T-helper 9 cell (primary cell): ENCODE data around the gene ING4.
"Not testable (repeated sequence)": the region's sequence is repeated elsewhere in the genome, so short reads cannot be mapped to it uniquely, and the experiment has no call there.

Experiments
- DNase-seq: peaks from one replicate; pipeline ENCODE4 v3.0.0-alpha.2; 2020
- total RNA-seq, 2 donors: gene quantifications; one replicate each; lab custom pipeline; 2026; lab: John Stamatoyannopoulos, UW

Gene ING4
- 15.9 to 49.8 reads per million in 2 donors for total RNA-seq

DNA sequence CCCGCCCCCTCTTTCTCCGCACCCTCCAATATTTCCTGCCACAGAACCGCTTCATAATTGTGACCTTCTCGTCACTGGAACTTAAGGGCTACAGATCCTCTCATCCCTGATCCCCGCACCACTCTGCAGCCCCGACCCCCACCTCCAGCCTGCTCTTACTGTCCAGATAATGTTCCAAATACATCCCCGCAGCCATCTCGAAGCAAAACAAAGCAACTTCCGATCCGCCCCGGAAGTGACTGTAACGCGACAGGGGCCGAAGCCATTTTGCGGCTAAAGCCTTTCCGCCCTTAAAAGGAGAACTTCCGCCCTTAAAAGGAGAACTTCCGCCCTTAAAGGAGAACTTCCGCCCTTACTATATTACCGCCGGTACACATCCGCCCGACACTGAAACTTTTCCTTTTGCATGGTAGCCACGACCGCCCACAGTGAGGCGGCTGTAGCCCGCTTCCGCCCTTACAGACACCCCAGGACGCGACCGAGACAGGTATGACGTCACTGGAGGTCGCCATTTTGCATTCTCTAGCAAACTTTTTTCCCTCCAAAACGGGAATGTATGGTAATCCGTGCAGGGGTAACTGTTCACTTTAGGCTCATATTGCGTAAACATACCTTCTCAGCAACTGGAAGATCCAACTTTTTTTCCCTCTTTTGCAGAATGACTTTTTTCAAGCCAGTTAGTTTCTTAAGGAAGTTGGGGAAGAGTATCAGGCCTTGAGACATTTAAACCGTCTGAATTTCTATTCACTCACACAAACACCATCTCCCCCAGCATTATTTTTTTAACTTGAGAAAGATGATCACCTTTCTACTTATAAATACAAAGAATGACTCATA lies at the start of gene ING4:
ING4 (minus strand) TSS at position 214 of the 837 bp plus-strand sequence; CDS start at position 196, 18 bp downstream.
- DNase-seq, result peak; percentile 92

GRCh38 chr12:6708960-6709394 lies 46.1 kb upstream of the ING4 start:
- DNase-seq, result no peak

- DNase-seq, result not testable (repeated sequence)
Measured at GRCh38 chr12:6708351-6708750, 45.4 kb upstream of the ING4 start.

DNA sequence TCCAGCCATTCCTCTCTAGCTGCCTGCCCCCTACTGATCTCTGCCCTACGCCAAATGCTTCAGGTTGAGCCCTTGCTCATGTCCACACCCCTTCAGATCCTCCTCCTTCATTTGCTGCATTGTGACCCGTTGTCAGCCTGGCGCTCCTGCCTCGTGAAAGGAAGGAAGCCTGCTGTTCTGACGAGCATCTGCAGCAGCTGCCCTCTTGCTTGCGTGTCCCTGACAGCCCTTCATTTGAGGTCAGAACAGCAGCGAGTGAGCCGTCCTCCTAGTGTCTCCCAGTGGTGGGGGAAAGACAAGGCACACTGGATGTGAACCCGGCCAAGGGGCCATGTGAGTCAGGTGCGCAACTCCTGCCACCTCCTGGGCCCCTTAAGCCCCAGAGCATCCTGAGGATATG lies 40.7 kb upstream of the ING4 start:
- DNase-seq, result no peak

DNA sequence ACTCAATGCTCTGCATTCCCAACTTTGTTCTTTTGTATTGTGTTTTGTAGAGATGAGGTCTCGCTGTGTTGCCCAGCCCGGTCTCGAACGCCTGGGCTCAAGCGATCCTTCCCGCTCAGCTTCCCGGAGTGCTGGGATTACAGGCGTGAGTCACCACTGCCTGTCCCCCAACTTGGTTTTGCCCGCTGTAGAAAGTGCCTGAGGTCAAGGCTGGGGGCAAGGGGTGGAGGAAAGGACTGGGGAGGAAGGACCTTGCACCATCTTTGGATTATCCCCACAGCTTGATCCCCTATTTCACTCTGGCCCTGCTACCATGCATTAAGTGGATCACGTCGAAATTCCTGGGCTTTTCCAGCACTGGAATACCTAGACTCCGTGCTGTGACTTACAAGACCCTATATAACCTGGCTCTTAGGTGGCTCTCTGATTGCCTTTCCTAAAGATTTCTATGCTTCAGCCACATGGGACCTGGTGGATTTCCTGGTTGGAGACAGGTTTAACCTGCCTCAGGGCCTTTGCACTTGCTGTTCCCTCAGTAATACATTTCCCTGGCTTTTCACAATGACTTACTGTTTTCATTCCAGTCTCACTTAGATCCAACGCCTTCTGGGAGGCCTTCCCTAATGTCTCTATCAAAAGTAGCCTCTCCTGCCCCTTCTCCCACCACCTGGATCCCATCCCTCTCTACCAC lies 38.3 kb upstream of the ING4 start:
- no peak for DNase-seq

DNA sequence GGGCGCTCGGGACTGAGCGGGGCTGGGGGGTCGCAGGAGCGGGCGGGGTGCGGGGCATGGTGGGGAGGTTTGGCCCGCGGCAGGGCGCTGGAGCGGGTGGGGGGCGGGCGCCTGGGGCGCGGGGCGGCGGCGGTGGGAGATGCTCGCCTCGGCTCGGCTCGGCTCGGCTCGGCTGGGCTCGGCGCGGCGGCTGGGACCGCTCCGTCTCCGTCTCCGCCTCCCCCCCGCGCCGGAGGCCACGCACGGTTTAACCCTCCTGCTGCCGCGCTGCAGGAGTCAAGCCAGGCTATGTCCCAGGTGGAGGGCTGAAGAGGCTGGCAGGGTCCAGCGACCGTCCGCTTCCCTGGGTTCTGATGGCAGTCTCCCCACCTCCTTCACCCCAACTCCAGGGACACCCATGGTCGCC lies 37.7 kb upstream of the ING4 start, which contains the start of gene PIANP:
PIANP (minus strand) TSS at position 170 of the 406 bp plus-strand sequence. CDS start 2,754 bp downstream, outside the sequence.
- peak; percentile 50 for DNase-seq

- DNase-seq, result peak; percentile 10
Measured at GRCh38 chr12:6699989-6700645, 37.2 kb upstream of the ING4 start.

DNA sequence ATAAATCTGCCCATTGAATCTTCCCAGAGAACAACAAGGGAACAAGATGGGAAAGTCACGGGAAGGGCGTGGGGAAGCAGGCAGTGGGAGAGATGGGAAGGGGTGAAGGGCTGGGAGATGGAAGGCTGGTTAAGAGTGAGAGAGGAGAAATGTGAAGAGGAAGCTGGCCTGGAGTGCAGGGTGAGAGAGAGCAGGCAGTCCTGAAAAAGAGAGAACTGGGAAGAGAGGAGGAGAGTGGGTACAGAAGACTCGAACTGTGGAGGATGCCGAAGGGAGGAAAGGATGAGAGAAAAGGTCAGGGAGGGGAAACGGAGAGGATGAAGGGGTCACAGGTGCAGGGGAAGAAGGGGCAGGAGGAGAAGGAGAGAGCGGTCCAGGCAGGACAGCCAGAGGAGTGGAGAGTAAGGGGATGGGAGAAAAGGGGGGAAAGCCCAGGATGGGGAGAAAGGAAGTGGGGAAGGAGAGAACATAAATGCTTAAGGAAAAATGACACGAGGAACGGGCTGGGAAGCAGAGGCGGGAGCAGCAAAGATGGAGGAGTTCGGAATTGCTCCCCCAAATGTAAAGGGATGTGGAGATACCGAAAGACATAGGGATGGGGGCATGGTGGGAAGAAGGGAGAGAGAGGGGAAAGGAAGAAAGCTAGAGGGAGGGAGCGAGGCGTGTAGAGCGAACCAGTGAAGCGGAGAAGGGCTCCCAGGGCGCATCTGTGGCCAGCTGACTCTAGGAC lies 36.5 kb upstream of the ING4 start:
- no peak for DNase-seq

DNA sequence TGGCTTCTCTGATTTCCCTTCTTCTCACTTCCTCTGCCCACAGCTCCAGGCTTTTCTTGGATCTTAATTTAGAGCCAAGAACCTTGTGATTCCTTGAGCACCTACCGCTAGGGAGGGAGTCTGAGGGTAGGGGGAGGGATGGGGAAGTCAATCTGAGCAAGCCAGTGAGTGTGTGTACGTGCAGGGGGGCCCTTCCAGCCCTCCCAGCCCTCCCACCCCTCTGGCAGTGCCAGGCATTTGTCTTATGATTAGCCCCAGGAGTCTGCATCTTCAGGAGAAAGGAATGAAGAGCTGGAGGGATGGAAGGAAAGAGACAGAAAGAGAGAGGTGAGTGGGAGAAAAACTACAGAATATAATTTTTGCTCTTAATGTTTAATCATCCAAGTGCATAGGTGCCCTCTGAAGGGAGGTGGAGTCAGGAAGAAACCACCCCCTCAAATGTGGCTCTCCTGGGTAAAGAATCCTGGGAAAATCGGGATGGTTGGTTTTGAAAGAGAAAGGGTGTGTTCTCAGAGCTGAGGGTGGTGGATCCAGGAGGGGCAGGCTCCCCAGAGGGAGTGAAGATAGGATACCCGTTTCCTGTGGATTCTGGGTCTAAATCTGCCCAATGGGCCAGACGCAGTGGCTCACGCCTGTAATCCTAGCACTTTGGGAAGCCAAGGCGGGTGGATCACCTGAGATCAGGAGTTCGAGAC lies 35.6 kb upstream of the ING4 start:
- no peak for DNase-seq

DNA sequence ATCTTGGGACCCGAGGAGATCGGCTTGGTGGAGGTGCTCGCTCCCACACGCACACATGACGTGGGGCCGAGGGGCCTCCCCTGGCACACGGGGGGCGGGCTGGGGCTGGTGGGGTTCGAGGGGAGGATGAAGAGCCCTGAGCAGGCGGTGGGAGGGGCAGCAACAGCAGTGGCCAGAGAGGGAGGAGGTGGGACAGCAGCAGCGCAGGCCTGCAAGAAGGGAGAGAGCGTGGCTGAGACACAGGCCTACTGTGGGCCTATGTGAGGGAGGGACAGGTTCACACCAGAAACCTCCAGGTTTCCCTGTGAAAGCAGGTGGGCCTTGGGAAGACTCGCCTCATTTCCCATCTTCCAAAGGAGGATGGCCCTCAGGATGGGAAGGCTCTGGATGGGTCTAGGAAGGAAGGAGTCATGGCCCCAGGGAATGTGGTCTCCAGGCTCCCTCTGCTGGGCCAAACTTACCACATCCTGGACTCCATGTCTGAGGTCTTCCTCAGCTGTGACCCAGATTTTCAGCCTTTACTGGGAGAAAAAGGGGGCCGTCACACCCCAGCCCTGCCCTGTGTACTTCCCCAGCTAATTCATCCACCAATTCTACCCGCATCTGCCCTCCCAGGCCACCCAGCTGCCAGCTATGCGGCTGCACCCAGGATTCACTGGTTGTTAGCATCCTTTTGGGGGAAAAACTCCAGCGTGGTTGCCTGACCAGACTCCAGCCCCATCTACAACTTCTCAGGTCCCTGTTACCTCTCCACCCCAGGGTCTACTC lies 34.8 kb upstream of the ING4 start:
- no peak for DNase-seq

- DNase-seq, result no peak
Measured at GRCh38 chr12:6696690-6697583, 34.0 kb upstream of the ING4 start.

- no peak for DNase-seq
Measured at GRCh38 chr12:6695313-6696045, 32.6 kb upstream of the ING4 start.

- DNase-seq, result no peak
Measured at GRCh38 chr12:6694701-6695100, 31.8 kb upstream of the ING4 start.

DNA sequence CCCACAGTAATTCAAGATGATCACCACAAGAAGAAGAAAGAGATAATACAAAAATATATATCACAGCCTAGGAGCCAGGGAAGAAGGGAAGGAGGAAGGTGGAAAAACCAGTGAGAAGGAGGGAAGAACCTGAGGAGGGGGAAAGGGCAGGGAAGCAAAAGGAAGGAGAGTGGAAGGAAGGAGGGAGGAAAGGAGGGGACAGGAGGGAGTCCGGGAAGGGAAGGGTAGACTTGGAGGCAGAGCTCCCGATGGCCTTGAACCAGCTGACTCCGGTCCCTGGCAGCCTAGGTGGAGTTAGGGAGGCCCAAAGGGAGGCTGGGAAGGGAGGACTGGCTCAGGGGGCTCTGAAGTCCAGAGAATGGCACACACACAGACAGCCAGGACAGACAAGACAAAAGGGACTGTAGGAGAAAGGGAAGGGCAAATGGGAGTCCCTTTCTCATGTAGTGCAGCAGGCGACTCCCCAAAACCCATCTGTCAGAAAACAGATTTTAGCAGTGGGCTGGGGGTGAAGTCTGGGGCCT lies 31.0 kb upstream of the ING4 start:
- DNase-seq, result no peak

- no peak for DNase-seq
Measured at GRCh38 chr12:6692888-6693287, 30.0 kb upstream of the ING4 start.

GRCh38 chr12:6691473-6691872 lies 28.6 kb upstream of the ING4 start:
- no peak for DNase-seq

- peak; percentile 89 for DNase-seq
Measured at GRCh38 chr12:6688999-6689882, 26.3 kb upstream of the ING4 start, which contains the start of gene ZNF384. Gene ZNF384 (minus strand): TSS chr12:6689375. CDS start chr12:6679520, 9,855 bp downstream.

DNA sequence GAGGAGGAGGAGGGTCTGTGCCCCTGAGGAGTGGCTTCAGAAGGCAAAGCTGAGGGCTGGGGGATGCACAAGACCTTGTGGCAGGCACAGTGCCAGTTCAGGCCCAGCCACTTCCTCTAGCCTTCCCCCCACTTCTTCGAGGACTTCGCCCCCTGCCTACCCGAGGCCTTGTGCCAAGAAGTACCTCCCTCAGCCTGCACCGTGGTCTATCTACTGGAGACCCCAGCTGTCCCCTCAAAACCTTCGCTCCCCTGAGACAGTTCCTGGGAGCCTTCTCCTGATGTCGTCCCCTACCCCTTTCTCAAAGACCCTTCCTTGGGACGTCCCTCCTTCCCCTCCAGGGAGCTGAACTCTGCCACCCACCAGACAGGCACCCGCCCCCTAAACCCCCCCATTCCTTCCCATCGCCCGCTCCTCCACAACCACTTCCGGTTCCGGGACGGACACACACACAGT lies 25.7 kb upstream of the ING4 start:
- DNase-seq, result peak; percentile 26
